ENCODE data around the gene LCP1.
"Not testable (repeated sequence)": the region's sequence is repeated elsewhere in the genome, so short reads cannot be mapped to it uniquely, and the experiment has no call there.

Gene LCP1, protein sequence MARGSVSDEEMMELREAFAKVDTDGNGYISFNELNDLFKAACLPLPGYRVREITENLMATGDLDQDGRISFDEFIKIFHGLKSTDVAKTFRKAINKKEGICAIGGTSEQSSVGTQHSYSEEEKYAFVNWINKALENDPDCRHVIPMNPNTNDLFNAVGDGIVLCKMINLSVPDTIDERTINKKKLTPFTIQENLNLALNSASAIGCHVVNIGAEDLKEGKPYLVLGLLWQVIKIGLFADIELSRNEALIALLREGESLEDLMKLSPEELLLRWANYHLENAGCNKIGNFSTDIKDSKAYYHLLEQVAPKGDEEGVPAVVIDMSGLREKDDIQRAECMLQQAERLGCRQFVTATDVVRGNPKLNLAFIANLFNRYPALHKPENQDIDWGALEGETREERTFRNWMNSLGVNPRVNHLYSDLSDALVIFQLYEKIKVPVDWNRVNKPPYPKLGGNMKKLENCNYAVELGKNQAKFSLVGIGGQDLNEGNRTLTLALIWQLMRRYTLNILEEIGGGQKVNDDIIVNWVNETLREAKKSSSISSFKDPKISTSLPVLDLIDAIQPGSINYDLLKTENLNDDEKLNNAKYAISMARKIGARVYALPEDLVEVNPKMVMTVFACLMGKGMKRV

DNA sequence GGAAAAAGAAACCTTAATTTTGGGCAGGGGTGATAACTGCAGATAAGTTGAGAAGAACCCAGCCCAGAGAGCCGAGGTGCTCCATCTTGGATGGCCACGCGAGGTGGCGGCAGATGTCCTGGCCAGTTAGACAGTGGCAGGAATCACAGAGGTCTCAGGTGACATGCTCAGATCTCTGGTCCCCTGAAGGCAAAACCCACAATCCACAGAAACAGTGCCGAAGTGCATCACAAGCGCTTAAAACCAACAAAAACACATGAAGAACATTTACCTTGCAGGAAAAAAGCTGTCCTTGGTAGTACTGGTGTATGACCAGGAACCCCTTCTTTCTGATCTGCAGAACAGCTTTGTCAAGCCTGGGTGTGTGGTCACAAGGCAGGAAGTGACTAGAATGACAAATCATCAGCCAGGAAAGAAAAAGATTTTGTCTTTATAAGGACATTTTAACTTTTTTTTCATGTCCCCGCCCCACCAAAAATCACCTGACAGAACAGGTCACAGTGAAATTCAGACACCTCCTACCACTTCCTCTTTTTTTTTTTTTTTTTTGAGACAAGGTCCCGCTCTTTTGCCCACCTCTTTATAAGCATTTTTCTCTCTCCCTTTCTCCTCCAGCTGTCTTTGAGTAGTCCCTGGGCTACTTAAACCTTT is at the start of gene LCP1:
Gene LCP1 (minus strand): TSS at position 338 of the 651 bp plus-strand sequence. CDS start 22,515 bp downstream, outside the sequence.
- Histone ChIP-seq H3K79me2 (ENCODE audit: insufficient read depth, low read length) (peaks cover 50% of the 10 kb centered on the region), H3K4me1 (ENCODE audit: insufficient read depth, low read length, severe bottlenecking) (peaks cover 48% of the 10 kb centered on the region), H4K20me1 (ENCODE audit: insufficient read depth, low read length) (no peaks in the 10 kb centered on the region), H3K9ac (ENCODE audit: low read length) (peak within 1 kb of the TSS; percentile 80), H3K27me3 (ENCODE audit: insufficient read depth, low read length) (no peaks in the 10 kb centered on the region), H3K4me2 (ENCODE audit: low read length) (peak within 1 kb of the TSS; percentile 66), H2AFZ (ENCODE audit: low read length) (peak within 1 kb of the TSS; percentile 87; the same call in 1 of the 2 replicates), H3K27ac (ENCODE audit: low read depth, low read length, poor library complexity, severe bottlenecking) (peak within 1 kb of the TSS; percentile 99), H3K36me3 (ENCODE audit: insufficient read depth, low read length) (peaks cover 34% of the 10 kb centered on the region), H3F3A (ENCODE audit: insufficient read depth, low read length) (peaks cover 4% of the 10 kb centered on the region; the same call in 1 of the 2 replicates), H3K9me3 (ENCODE audit: low read length) (no peaks in the 10 kb centered on the region), H3K9me2 (ENCODE audit: low read depth, low read length) (no peaks in the 10 kb centered on the region), H3K4me3 (ENCODE audit: low read depth, low read length, poor library complexity, severe bottlenecking) (peak within 1 kb of the TSS; percentile 85)
- TF ChIP-seq, protein P1, sequence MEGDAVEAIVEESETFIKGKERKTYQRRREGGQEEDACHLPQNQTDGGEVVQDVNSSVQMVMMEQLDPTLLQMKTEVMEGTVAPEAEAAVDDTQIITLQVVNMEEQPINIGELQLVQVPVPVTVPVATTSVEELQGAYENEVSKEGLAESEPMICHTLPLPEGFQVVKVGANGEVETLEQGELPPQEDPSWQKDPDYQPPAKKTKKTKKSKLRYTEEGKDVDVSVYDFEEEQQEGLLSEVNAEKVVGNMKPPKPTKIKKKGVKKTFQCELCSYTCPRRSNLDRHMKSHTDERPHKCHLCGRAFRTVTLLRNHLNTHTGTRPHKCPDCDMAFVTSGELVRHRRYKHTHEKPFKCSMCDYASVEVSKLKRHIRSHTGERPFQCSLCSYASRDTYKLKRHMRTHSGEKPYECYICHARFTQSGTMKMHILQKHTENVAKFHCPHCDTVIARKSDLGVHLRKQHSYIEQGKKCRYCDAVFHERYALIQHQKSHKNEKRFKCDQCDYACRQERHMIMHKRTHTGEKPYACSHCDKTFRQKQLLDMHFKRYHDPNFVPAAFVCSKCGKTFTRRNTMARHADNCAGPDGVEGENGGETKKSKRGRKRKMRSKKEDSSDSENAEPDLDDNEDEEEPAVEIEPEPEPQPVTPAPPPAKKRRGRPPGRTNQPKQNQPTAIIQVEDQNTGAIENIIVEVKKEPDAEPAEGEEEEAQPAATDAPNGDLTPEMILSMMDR (IDR thresholded peaks at IDR 0.05; ENCODE audit: low read length): no peak
- no peak for TF ChIP-seq EZH2 (IDR thresholded peaks at IDR 0.05; ENCODE audit: borderline replicate concordance, low read length)

DNA sequence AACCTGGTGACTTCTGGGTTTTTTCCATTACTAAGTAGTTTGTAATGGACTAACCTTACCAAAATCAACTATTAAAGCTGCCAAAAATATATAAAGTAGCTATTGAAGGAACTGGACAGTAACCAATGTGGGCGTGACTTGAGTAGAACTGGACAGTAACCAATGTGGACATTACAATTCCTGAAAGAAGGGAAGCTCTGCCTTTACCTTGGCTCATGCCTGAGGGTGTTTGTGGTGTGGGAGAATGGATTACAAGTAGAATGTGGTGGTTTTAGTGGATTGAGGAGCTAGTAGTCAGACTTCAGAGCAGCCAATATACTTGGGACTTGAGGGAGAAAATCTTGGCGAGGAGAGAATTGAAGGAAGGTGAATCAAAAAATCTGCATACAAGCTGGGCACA is 47.3 kb upstream of the LCP1 start:
- H3K36me3 ChIP-seq (ENCODE audit: insufficient read depth, low read length): no peaks in the 10 kb centered on the region
- no peak overlapping the region for H2AFZ ChIP-seq (ENCODE audit: low read length)
- no peaks in the 10 kb centered on the region for H3K9me3 ChIP-seq (ENCODE audit: low read length)
- no peak overlapping the region for H3K27ac ChIP-seq (ENCODE audit: low read depth, low read length, poor library complexity, severe bottlenecking)
- no peaks in the 10 kb centered on the region for H3K79me2 ChIP-seq (ENCODE audit: insufficient read depth, low read length)
- no peaks in the 10 kb centered on the region for H4K20me1 ChIP-seq (ENCODE audit: insufficient read depth, low read length)
- no peaks in the 10 kb centered on the region for H3K27me3 ChIP-seq (ENCODE audit: insufficient read depth, low read length)
- no peaks in the 10 kb centered on the region for H3F3A ChIP-seq (ENCODE audit: insufficient read depth, low read length)
- H3K4me3 ChIP-seq (ENCODE audit: low read depth, low read length, poor library complexity, severe bottlenecking): no peak overlapping the region
- TF ChIP-seq, protein P1 (IDR thresholded peaks at IDR 0.05; ENCODE audit: low read length): no peak
- TF ChIP-seq EZH2 (IDR thresholded peaks at IDR 0.05; ENCODE audit: borderline replicate concordance, low read length): no peak
- H3K4me1 ChIP-seq (ENCODE audit: insufficient read depth, low read length, severe bottlenecking): no peaks in the 10 kb centered on the region
- no peak overlapping the region for H3K9ac ChIP-seq (ENCODE audit: low read length)
- H3K4me2 ChIP-seq (ENCODE audit: low read length): no peak overlapping the region
- H3K9me2 ChIP-seq (ENCODE audit: low read depth, low read length): no peaks in the 10 kb centered on the region

DNA sequence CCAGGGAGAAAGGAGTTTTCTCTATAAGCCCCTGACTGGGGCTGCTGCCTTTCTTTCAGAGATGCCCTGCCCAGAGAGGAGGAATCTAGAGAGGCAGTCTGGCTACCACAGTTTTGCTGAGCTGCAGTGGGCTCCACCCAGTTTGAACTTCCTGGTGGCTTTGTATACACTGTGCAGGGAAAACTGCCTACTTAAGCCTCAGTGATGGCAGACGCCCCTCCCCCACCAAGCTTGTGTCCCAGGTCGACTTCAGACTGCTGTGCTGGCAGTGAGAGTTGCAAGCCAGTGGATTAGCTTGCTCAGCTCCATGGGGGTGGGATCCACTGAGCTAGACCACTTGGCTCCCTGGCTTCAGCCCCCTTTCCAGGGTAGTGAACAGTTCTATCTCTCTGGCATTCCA is 38.3 kb upstream of the LCP1 start:
- not testable (repeated sequence) for H3K36me3 ChIP-seq (ENCODE audit: insufficient read depth, low read length); H3K9me2 ChIP-seq (ENCODE audit: low read depth, low read length); H3K9ac ChIP-seq (ENCODE audit: low read length); H3K79me2 ChIP-seq (ENCODE audit: insufficient read depth, low read length); H3K4me1 ChIP-seq (ENCODE audit: insufficient read depth, low read length, severe bottlenecking); H3K9me3 ChIP-seq (ENCODE audit: low read length); H4K20me1 ChIP-seq (ENCODE audit: insufficient read depth, low read length); H3K4me3 ChIP-seq (ENCODE audit: low read depth, low read length, poor library complexity, severe bottlenecking); H3F3A ChIP-seq (ENCODE audit: insufficient read depth, low read length); H3K27ac ChIP-seq (ENCODE audit: low read depth, low read length, poor library complexity, severe bottlenecking); H2AFZ ChIP-seq (ENCODE audit: low read length); H3K27me3 ChIP-seq (ENCODE audit: insufficient read depth, low read length); H3K4me2 ChIP-seq (ENCODE audit: low read length)

DNA sequence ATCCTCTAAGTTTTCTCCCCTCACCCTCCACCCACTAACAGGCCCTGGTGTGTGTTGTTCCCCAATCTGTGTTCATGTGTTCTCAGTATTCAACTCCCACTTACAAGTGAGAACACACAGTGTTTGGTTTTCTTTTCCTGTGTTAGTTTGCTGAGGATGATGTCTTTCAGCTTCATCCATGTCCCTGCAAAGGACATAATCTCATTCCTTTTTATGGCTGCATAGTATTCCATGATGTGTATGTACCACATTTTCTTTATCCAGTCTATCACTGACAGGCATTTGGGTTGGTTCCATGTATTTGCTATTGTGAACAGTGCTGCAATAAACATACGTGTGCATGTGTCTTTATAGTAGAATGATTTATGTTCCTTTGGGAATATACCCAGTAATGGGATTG is 32.8 kb upstream of the LCP1 start:
- not testable (repeated sequence) for H3F3A ChIP-seq (ENCODE audit: insufficient read depth, low read length); H3K27ac ChIP-seq (ENCODE audit: low read depth, low read length, poor library complexity, severe bottlenecking); H3K36me3 ChIP-seq (ENCODE audit: insufficient read depth, low read length); H3K9ac ChIP-seq (ENCODE audit: low read length); H3K79me2 ChIP-seq (ENCODE audit: insufficient read depth, low read length); H3K27me3 ChIP-seq (ENCODE audit: insufficient read depth, low read length); H3K9me3 ChIP-seq (ENCODE audit: low read length); H3K9me2 ChIP-seq (ENCODE audit: low read depth, low read length); H4K20me1 ChIP-seq (ENCODE audit: insufficient read depth, low read length); H3K4me2 ChIP-seq (ENCODE audit: low read length); H3K4me3 ChIP-seq (ENCODE audit: low read depth, low read length, poor library complexity, severe bottlenecking); H2AFZ ChIP-seq (ENCODE audit: low read length)
- H3K4me1 ChIP-seq (ENCODE audit: insufficient read depth, low read length, severe bottlenecking): peaks cover 14% of the 10 kb centered on the region
